Stomach (tissue), 9 donors: Measurements from ENCODE around the gene OR2L8. TPM values are rescaled to one million over a fixed set of nuclear protein-coding genes. Genes with fewer than 3 reads are reported as not detected.

ENCODE experiments used
- DNase-seq, 2 donors: peaks; one replicate each; pipeline versions ENCODE4 v3.0.0 to v3.0.0-alpha.2; 2013 to 2019
- H3K27ac ChIP-seq, 5 donors: fragments of 200-600 bp in 4 of 5; sonication (generic) in 4 of 5; one replicate each; pipeline ENCODE4 v1.5.1; 2013 to 2019; ENCODE audit warnings: mild to moderate bottlenecking in 1 of 5, moderate library complexity in 1 of 5
- H3K27me3 ChIP-seq, 3 donors: fragments of 200-600 bp; sonication (generic); one replicate each; pipeline ENCODE4 v1.5.1; 2017 to 2019; ENCODE audit warnings: mixed run types in 1 of 3
- H3K36me3 ChIP-seq, 4 donors: fragments of 200-600 bp; sonication (generic); 1 replicate in 3 of 4; 2 replicates in 1 of 4; pipeline ENCODE4 v1.5.1; 2016 to 2019
- H3K4me1 ChIP-seq, 4 donors: fragments of 200-600 bp; sonication (generic); one replicate each; pipeline ENCODE4 v1.5.1; 2016 to 2019
- H3K4me3 ChIP-seq, 4 donors: fragments of 200-600 bp; sonication (generic) in 3 of 4; one replicate each; pipeline ENCODE4 v1.5.1; 2016 to 2019; ENCODE audit warnings: mild to moderate bottlenecking in 1 of 4
- H3K9me3 ChIP-seq, 4 donors: fragments of 200-600 bp; sonication (generic); one replicate each; pipeline ENCODE4 v1.5.1; 2016 to 2019
- CTCF ChIP-seq, 7 experiments: fragments of 450-650 bp in 4 of 7; fragments of 200-600 bp in 3 of 7; sonication (generic) in 3 of 7; IDR thresholded peaks; one replicate each; pipeline ENCODE4 v1.5.1; 2016 to 2019; ENCODE audit warnings: antibody characterized with exemption in 7 of 7, control low read depth in 2 of 7, mild to moderate bottlenecking in 1 of 7
- EP300 ChIP-seq: sonication (generic); formaldehyde crosslinking; IDR thresholded peaks from one replicate; pipeline ENCODE4 v1.6.1; 2017; ENCODE audit warnings: antibody characterized with exemption
- POLR2A ChIP-seq, 4 donors: fragments of 450-650 bp; IDR thresholded peaks; one replicate each; pipeline ENCODE4 v1.6.1; 2016; ENCODE audit warnings: antibody characterized with exemption in 4 of 4, control low read depth in 2 of 4, mild to moderate bottlenecking in 1 of 4, moderate library complexity in 1 of 4
- POLR2AphosphoS5 ChIP-seq, 3 donors: sonication (generic); formaldehyde crosslinking; IDR thresholded peaks; one replicate each; pipeline ENCODE4 v1.6.1; 2016; ENCODE audit warnings: antibody characterized with exemption in 3 of 3
- WGBS, 5 donors: extraction: QIAGEN DNeasy Blood & Tissue Kit in 3 of 5; methylation state at CpG; one replicate each; pipeline versions ENCODE4 v1.1.5 to v1.1.7; 2013 to 2018; 5-methylcytosine and 5-hydroxymethylcytosine counted together
- intact Hi-C: fragments of 100-400 bp; cut with DNase I; formaldehyde crosslinking; loops from one replicate; pipeline ENCODE4 v1.15.1; 2023; ENCODE audit warnings: low total_unique reads
- polyA plus RNA-seq, 3 donors: library from polyadenylated mRNA; stranded (reverse); fragments of 200-250 nt; gene quantifications; one replicate each; pipeline ENCODE4 v1.2.3, GENCODE V29; 2013
- small RNA-seq, 4 donors: library from RNA; depleted of rRNA; stranded (forward); fragments of <200 nt; gene quantifications; one replicate each; pipeline ENCODE3, GENCODE V24; 2016
- total RNA-seq, 5 donors: library from RNA; depleted of rRNA; stranded (reverse); fragments of >200 nt; gene quantifications; one replicate each; pipeline versions ENCODE4 v1.1.0 to v1.2.3, GENCODE V29; 2014 to 2016
- donor health status: healthy with polysubstance abuse.
- donor health status: Bipolar disorder and iron deficiency.
- donor health status: healthy.

The OR2L8 gene
- total and polyA plus RNA-seq, 8 donors: not detected

GRCh38 chr1:247992986-247993385 is 44.3 kb downstream of the OR2L8 start:
- WGBS, 5 donors: 38 to 53% (median 43%) methylated on average over 2 of the region's 2 CpGs
- peaks cover 0 to 9% (median 4%) of the 10 kb centered on the region in 4 donors for H3K9me3 ChIP-seq
- no peak overlapping the region for H3K27ac ChIP-seq
- TF ChIP-seq POLR2A (IDR thresholded peaks at IDR 0.05) (no peak), POLR2AphosphoS5 (IDR thresholded peaks at IDR 0.05) (no peak), EP300 (no peak), CTCF (IDR thresholded peaks at IDR 0.05) (no peak)
- no peaks in the 10 kb centered on the region for H3K36me3 ChIP-seq
- intact Hi-C loops: no loop called here
- no peak for DNase-seq
- H3K4me3 ChIP-seq: no peak overlapping the region
- no peaks in the 10 kb centered on the region for H3K4me1 ChIP-seq
- H3K27me3 ChIP-seq: no peaks in the 10 kb centered on the region

- Histone ChIP-seq H3K36me3 (no peaks in the 10 kb centered on the region), H3K27me3 (no peaks in the 10 kb centered on the region), H3K4me1 (no peaks in the 10 kb centered on the region), H3K9me3 (peaks cover 0 to 8% (median 2%) of the 10 kb centered on the region in 4 donors), H3K4me3 (no peak overlapping the region), H3K27ac (no peak overlapping the region)
- intact Hi-C loops: no loop called here
- DNase-seq: no peak
- 21 to 51% (median 43%) methylated on average over 2 of the region's 2 CpGs for WGBS, 5 donors
- no peak for TF ChIP-seq POLR2A (IDR thresholded peaks at IDR 0.05)
- no peak for TF ChIP-seq CTCF (IDR thresholded peaks at IDR 0.05)
- no peak for TF ChIP-seq EP300
- TF ChIP-seq POLR2AphosphoS5 (IDR thresholded peaks at IDR 0.05): no peak
Observed at GRCh38 chr1:247998811-247999210, 50.2 kb downstream of the OR2L8 start.

Small RNA genes lying within 50 kb of the gene (small RNA-seq; reads per million reads assigned to genes)
- 0 reads per million in 4 donors for gene RF00019

Other genes starting within 250 kb of the OR2L8 start
- gene OR6F1, start 232.2 kb upstream of the OR2L8 start, total RNA-seq: not detected
- not detected for gene OR6F1, start 232.2 kb upstream of the OR2L8 start, polyA plus RNA-seq
- gene OR14K1, start 210.2 kb upstream of the OR2L8 start, total RNA-seq: not detected
- not detected for gene OR14K1, start 210.2 kb upstream of the OR2L8 start, polyA plus RNA-seq
- gene OR14A2, start 200.7 kb upstream of the OR2L8 start, total RNA-seq: not detected
- not detected for gene OR14A2, start 200.7 kb upstream of the OR2L8 start, polyA plus RNA-seq
- gene OR1C1, start 188.3 kb upstream of the OR2L8 start, total RNA-seq: not detected
- gene OR1C1, start 188.3 kb upstream of the OR2L8 start, polyA plus RNA-seq: not detected
- gene OR14A16, start 124.7 kb upstream of the OR2L8 start, total RNA-seq: not detected
- gene OR14A16, start 124.7 kb upstream of the OR2L8 start, polyA plus RNA-seq: not detected
- not detected for gene OR11L1, start 107.0 kb upstream of the OR2L8 start, total RNA-seq
- gene OR11L1, start 107.0 kb upstream of the OR2L8 start, polyA plus RNA-seq: not detected
- 1 to 10 TPM in 2 of 5 donors, under 1 TPM in 1, not detected in 2; under 0.01 to 2.0 (median 1.2) TPM for gene TRIM58, start 91.7 kb upstream of the OR2L8 start, total RNA-seq
- gene TRIM58, start 91.7 kb upstream of the OR2L8 start, polyA plus RNA-seq: under 1 TPM in 2 of 3 donors, not detected in 1; 0.10 to 0.19 TPM
- under 1 TPM in 1 of 5 donors, not detected in 4; 0.92 TPM for gene OR2W3, start 53.3 kb upstream of the OR2L8 start, total RNA-seq
- under 1 TPM in 1 of 3 donors, not detected in 2; 0.13 TPM for gene OR2W3, start 53.3 kb upstream of the OR2L8 start, polyA plus RNA-seq
- gene OR2T8, start 28.6 kb upstream of the OR2L8 start, total RNA-seq: not detected
- not detected for gene OR2T8, start 28.6 kb upstream of the OR2L8 start, polyA plus RNA-seq
- 10 to 100 TPM in 1 of 5 donors, not detected in 4; 10.5 TPM for gene OR2AJ1, start 24.0 kb upstream of the OR2L8 start, total RNA-seq
- not detected for gene OR2AJ1, start 24.0 kb upstream of the OR2L8 start, polyA plus RNA-seq
- gene OR2AK2, start 16.4 kb downstream of the OR2L8 start, total RNA-seq: not detected
- gene OR2AK2, start 16.4 kb downstream of the OR2L8 start, polyA plus RNA-seq: not detected
- not detected for gene OR2L5, start 64.8 kb downstream of the OR2L8 start, total RNA-seq
- gene OR2L5, start 64.8 kb downstream of the OR2L8 start, polyA plus RNA-seq: not detected
- not detected for gene OR2L2, start 81.2 kb downstream of the OR2L8 start, total RNA-seq
- not detected for gene OR2L2, start 81.2 kb downstream of the OR2L8 start, polyA plus RNA-seq
- gene OR2L3, start 98.0 kb downstream of the OR2L8 start, total RNA-seq: not detected
- not detected for gene OR2L3, start 98.0 kb downstream of the OR2L8 start, polyA plus RNA-seq
- gene OR2L13, start 146.3 kb downstream of the OR2L8 start, total RNA-seq: under 1 TPM in 1 of 5 donors, not detected in 4; 0.37 TPM
- not detected for gene OR2L13, start 146.3 kb downstream of the OR2L8 start, polyA plus RNA-seq
- gene OR2M5, start 196.3 kb downstream of the OR2L8 start, total RNA-seq: not detected
- gene OR2M5, start 196.3 kb downstream of the OR2L8 start, polyA plus RNA-seq: not detected
- gene OR2M2, start 226.0 kb downstream of the OR2L8 start, total RNA-seq: not detected
- not detected for gene OR2M2, start 226.0 kb downstream of the OR2L8 start, polyA plus RNA-seq
- gene OR2M3, start 248.4 kb downstream of the OR2L8 start, total RNA-seq: under 1 TPM in 1 of 5 donors, not detected in 4; 0.45 TPM
- not detected for gene OR2M3, start 248.4 kb downstream of the OR2L8 start, polyA plus RNA-seq